Measurements from ENCODE around the gene RHOT2.
A peak's percentile ranks its signal among the peaks of the same experiment; 100 is the strongest.

DNA sequence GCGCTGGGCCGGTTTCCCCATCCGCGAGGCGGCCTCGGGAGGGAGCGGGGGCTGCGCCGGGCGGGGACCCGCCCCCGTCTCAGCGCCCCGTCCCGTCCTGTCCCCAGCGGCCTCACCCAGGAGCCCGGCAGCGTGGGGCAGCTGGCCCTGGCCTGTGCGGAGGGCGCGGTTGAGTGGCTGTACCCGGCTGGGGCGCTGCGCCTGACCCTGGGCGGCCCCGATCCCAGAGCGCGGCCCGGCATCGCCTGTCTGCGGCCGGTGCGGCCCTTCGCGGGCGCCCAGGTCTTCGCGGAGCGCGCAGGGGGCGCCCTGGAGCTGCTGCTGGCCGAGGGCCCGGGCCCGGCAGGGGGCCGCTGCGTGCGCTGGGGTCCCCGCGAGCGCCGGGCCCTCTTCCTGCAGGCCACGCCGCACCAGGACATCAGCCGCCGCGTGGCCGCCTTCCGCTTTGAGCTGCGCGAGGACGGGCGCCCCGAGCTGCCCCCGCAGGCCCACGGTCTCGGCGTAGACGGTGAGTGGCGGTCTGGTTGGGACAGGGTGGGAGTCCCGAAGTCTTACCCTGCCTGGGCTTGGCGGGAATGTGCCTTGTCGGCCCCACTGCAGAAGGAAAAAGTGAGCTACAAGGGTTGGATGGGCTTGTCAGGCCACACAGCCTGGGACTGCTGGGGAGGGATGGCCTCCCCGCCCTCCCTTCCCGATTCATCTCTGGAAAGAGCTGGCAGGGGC is 47.7 kb downstream of the RHOT2 start:
- TF ChIP-seq CTCF (IDR thresholded peaks at IDR 0.05) (peak in 3 of 6 experiments; percentile 2 to 15 (median 6)), POLR2A (IDR thresholded peaks at IDR 0.05) (no peak)

Data from Peyer's patch (tissue), 4 donors.